GM19438 (cell line): Measurements from ENCODE around the gene DCC.

ENCODE experiments used
- ATAC-seq: cut with Tn5 transposase; IDR thresholded peaks from one replicate; pipeline ENCODE4 v1.9.1; 2021; ENCODE audit warnings: low read depth; ENCODE audit not compliant: unreplicated experiment

The DCC gene

GRCh38 chr18:52670896-52671295, 330.9 kb downstream of the DCC start:
- ATAC-seq, result no peak

DNA sequence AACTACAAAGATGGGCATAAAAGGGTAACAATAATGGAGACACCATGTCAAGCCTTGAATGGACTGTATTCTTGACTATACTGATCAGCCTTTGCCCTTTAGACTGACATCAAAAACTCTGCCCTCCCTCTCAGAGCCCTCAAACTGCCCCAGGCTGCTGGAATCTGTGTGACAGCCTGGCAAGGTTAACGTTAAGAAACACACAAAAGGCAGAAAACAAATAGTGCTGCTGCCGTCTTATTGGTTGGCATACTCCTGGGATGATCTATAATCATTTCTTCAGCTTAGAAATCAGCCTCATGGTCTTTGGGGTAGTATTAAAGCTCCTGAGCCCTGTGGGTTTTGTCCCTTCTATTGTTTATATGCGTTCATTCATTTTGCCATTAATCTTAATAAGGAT, 338.0 kb downstream of the DCC start:
- no peak for ATAC-seq

- no peak for ATAC-seq
Measured at GRCh38 chr18:52678551-52678950, 338.6 kb downstream of the DCC start.

DNA sequence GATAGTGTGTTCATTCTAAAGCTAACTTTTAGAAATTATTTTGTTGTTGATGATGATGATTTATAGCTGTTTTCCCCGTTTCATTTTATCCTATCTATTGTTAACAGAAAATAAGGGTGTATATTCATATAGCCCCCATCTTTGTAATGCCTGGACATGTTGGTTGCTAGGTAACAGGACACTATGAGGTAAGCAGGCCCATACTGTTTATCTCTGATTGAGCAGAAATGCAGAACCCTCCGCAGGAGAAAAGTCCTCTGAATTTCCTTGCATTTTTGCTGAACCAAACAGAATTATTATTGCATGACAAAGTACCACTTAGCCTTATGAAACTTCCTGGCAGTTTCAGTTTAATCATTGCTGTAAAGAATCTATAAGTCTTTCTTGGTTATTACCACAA, 339.4 kb downstream of the DCC start:
- no peak for ATAC-seq

- ATAC-seq, result no peak
Measured at GRCh38 chr18:52682260-52682659, 342.3 kb downstream of the DCC start.

DNA sequence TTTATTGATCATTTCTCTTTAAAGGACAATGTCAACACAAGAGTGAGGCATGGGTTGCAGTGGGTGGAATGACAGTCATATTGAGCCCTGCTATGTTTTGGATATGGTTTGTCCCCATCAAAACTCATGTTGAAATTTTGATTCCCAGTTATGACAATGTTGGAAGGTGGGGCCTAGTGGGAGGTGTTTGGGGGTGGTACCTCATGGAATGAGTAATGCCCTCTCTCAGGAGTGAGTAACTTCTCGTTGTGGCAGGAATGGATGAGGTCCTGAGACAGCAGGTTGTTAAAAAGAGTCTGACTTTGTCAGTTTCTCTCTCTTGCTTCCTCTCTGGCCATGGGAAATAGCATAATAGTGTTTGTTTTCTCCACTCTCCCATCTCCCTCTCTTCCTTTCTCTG, 345.3 kb downstream of the DCC start:
- ATAC-seq, result no peak

GRCh38 chr18:52691841-52692240, 351.8 kb downstream of the DCC start:
- ATAC-seq, result no peak

GRCh38 chr18:52694804-52695203, 354.8 kb downstream of the DCC start:
- ATAC-seq, result no peak

GRCh38 chr18:52700116-52700515, 360.1 kb downstream of the DCC start:
- ATAC-seq, result no peak

GRCh38 chr18:52700816-52701215, 360.8 kb downstream of the DCC start:
- no peak for ATAC-seq

GRCh38 chr18:52701219-52701935, 361.4 kb downstream of the DCC start:
- no peak for ATAC-seq

DNA sequence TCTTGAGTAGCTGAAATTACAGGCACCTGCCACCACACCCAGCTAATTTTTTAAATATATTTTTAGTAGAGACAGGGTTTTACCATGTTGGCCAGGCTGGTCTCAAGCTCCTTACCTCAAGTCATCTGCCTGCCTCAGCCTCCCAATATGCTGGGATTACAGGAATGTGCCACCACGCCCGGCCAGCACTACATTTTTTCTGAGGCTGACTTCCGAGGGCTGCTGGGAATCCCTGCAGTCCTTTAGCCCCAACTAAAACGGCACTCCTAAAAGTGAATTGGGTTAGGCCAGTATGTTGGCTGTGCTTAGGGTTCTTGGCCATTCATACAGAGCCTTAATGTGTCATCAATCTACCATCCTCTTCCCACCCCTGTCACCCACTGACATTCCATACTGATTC, 375.4 kb downstream of the DCC start:
- no peak for ATAC-seq

- ATAC-seq, result no peak
Measured at GRCh38 chr18:52715991-52716390, 376.0 kb downstream of the DCC start.

DNA sequence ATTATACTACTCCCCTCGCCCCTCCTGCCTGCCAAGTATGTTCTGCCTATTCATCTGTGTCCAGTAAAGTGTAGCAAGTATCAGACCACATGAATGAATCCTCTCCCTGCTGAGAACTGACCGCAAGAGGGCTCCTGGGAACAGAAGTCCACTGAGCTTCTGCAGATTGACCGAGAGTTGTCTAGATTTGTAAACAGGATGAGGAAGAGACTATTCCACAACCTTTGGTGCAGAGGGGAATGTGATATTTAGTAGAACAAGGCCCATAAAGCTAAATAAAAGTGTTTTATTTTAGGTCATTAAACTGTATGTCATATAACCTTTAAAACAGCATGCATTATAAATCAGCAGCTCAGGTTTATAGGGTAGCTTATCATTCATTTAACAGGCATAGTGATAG, 377.0 kb downstream of the DCC start:
- no peak for ATAC-seq

GRCh38 chr18:52722904-52723303, 382.9 kb downstream of the DCC start:
- ATAC-seq, result no peak

DNA sequence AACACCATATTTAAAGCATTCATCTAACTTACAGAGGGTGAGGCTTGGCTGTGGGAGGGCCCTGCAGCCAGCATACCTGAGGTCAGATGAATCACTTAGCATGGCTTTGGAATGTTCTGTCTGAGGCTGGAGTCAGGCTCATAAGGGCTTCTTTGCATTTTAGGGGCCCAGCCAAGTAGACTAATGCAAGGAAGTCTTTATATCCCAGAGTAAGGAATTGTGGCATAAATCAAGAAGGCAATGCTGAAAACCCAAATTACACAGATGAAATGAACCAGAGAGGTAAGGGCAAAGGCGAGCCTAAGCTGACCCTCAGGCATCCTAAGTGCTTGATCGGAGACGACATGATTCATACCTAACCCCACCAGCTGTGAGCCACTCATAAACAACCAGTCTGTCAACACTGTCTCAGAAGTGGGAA, 383.6 kb downstream of the DCC start:
- no peak for ATAC-seq

DNA sequence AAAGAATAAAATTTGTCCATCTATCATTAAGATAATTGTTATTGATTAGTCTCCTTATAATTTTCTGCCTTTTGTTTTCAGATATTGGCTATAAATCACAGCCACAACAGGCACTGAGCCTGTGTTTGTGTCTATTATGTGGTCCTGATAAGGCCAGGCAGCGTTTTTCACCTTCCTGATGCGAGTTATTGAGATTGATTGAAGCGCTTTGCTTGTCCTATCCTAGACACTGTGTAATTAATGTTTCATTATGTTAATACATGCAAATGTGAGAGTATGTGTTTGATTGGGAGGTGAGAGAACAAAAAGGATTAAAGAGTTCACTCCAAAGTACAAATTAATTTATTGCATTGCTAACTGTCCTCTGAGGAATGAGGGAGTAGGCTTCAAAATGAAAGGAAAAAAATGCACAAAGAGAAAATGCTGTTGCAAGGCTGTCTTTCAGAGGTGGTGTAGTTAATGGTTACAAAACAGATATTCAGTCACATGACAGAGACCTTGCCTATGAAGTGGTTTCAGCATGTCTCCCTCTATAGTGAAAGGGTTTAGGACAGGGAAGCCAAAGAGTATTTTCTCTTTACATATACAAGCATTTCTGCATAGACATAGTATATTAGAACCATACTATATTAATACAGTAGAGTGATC, 391.1 kb downstream of the DCC start:
- ATAC-seq, result no peak

- no peak for ATAC-seq
Measured at GRCh38 chr18:52738946-52739345, 398.9 kb downstream of the DCC start.

DNA sequence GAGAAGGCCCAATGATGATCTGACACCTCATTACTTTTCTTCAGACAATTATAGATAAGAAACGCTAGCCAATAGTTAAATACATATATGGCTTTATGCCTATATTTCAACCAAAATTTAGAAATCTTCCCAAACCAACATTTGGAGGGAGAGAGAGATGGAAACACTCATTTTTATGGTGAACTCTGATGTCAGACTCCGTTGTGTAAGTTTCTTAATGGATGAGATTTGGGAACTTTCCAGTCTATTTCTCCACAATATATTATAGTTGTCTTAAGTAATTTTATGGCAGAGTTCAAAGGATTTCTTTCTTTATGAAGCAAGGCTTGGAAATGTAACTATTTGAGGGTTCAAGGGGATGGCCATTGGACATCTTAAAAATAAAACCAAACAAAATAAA, 407.0 kb downstream of the DCC start:
- ATAC-seq, result no peak

DNA sequence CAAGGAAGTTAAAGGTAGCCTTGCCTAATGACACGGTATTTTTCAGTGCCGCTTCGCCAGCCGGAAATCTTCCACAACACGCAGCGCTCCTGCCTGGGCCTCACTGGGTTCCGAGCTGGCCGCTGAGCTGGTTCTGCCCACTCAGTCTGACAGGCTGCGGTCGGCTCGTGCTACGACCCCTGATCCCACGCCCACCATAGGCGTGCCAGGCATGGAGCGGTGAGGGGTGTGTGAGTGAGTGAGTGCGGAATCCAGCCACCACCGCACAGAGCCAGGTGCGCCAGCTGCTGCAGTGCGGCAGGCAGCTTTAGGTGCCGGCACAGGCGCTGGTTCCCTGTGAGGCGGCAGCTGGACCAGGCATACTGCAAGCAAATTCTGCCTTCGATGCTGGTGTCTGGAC, 407.9 kb downstream of the DCC start:
- no peak for ATAC-seq

- ATAC-seq, result no peak
Measured at GRCh38 chr18:52748343-52748742, 408.3 kb downstream of the DCC start.

DNA sequence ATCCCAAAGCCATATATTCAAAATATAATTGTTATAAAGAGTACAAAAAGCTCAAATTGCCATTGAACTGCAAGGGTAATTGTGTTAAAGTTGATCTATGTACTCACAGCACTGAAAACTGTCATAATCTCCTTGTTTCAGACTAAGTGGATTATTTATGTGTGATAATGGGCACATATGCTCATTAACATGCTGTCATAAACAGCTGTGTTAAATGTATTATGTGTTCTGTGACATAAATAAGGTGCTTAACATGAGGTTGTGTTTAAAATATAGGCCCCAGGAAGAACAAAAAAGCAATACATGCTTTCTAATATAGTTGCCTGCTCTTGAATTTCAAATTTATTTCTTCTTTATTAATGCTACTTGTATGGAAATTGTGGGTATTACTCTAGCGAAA, 409.5 kb downstream of the DCC start:
- ATAC-seq, result no peak
